Measurements from ENCODE around the gene IFIH1.
A peak's percentile ranks its signal among the peaks of the same experiment; 100 is the strongest.

IFIH1 gene

DNA sequence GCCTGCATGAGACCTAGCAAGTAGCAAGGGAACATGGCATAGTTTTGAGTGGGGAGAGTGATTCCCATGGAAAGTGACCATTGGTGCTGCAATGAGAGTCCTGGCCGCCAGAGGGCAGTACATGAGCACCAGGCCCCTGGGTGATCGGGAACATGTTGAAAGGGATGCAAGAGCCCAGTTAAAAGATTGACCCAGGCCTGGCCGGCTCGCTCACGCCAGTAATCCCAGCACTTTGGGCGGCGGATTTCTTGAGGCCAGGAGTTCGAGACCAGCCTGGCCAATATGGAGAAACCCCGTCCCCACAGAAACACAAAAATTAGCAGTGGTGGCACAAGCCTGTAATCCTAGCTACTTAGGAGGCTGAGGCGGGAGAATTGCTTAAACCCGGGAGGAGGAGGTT lies 97.4 kb downstream of the IFIH1 start:
- H3K4me3 ChIP-seq (ENCODE audit: low read depth, low read length), result no peak overlapping the region
- TF ChIP-seq, protein P1, sequence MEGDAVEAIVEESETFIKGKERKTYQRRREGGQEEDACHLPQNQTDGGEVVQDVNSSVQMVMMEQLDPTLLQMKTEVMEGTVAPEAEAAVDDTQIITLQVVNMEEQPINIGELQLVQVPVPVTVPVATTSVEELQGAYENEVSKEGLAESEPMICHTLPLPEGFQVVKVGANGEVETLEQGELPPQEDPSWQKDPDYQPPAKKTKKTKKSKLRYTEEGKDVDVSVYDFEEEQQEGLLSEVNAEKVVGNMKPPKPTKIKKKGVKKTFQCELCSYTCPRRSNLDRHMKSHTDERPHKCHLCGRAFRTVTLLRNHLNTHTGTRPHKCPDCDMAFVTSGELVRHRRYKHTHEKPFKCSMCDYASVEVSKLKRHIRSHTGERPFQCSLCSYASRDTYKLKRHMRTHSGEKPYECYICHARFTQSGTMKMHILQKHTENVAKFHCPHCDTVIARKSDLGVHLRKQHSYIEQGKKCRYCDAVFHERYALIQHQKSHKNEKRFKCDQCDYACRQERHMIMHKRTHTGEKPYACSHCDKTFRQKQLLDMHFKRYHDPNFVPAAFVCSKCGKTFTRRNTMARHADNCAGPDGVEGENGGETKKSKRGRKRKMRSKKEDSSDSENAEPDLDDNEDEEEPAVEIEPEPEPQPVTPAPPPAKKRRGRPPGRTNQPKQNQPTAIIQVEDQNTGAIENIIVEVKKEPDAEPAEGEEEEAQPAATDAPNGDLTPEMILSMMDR (IDR thresholded peaks at IDR 0.05; ENCODE audit: borderline replicate concordance, insufficient read depth, low read depth, low read length), result peak; percentile 93

DNA sequence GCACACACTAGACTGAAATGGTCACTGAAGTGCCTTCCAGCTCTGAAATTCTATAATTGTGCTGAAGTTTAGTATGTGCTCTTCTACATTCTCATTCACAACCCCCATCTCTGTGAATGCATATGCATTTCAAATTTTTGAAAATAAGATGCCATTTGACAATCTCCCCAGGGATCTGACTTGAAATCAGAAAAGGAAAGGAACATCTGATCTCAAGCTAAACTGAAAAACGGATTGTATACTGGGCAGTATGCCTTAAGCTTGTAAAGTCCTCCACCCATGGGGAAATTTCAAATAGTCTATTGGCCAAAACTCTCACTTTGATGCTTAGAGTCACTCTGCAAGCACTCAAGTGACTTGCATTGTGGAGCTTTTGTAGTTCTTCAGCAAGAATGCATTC lies 98.1 kb downstream of the IFIH1 start:
- no peak overlapping the region for H3K4me3 ChIP-seq (ENCODE audit: low read depth, low read length)
- TF ChIP-seq, protein P1 (IDR thresholded peaks at IDR 0.05; ENCODE audit: borderline replicate concordance, insufficient read depth, low read depth, low read length), result no peak

DNA sequence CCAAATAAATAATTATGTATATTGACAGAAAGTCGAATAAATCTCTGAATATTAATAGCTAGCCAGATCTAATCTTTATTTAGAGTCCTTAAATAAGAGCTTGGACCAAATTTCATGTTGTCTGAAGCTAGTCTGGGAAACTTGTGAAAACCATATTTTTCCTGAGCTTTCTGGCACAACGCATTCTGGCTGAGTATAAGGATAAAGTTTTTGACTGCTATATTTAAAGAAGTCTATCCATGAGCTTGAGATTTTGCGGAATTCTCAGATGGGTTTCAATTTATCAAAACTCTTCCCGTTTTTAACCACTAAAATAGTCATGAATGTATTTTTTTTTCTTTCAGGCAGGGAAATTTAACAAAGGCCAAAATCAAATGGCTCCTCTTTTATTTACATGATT lies 99.1 kb downstream of the IFIH1 start:
- TF ChIP-seq, protein P1 (IDR thresholded peaks at IDR 0.05; ENCODE audit: borderline replicate concordance, insufficient read depth, low read depth, low read length), result no peak
- no peak overlapping the region for H3K4me3 ChIP-seq (ENCODE audit: low read depth, low read length)

DNA sequence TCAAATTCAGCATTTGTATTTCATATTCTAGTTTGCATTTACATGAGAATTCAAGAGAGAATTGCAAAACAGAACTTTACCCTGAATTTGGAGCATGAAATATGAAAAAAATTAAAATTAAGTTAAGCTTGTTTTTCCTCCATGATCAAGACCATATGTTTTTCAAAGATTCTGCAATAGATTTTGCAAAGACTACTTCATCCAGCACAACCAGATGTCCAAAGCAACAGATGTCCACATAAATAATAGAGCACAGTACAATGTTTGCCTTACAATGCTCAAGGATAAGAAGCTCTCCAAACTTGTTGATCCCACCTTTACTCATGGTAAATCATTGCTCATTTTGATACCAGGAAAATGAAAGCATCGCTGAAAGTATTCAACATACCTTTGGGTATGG lies 100.9 kb downstream of the IFIH1 start:
- no peak overlapping the region for H3K4me3 ChIP-seq (ENCODE audit: low read depth, low read length)
- TF ChIP-seq, protein P1 (IDR thresholded peaks at IDR 0.05; ENCODE audit: borderline replicate concordance, insufficient read depth, low read depth, low read length), result no peak
